HT1080 (cell line): Measurements from ENCODE around the gene PGA5. TPM values are rescaled to one million over a fixed set of nuclear protein-coding genes. Genes with fewer than 3 reads are reported as not detected.
A peak's percentile ranks its signal among the peaks of the same experiment; 100 is the strongest.
"Not testable (repeated sequence)": the region's sequence is repeated elsewhere in the genome, so short reads cannot be mapped to it uniquely, and the experiment has no call there.

Experiments
- DNase-seq: peaks from one replicate; pipeline ENCODE4 v3.0.0-alpha.2; 2015; ENCODE audit warnings: low read depth
- total RNA-seq: library from RNA; depleted of rRNA; stranded (reverse); fragments of >200 nt; shearing (Covaris generic); gene quantifications from 2 replicates; pipeline ENCODE4 v1.2.3, GENCODE V29; 2014

PGA5 gene
- total RNA-seq, 1 experiment from 2014 or later = not detected

DNA sequence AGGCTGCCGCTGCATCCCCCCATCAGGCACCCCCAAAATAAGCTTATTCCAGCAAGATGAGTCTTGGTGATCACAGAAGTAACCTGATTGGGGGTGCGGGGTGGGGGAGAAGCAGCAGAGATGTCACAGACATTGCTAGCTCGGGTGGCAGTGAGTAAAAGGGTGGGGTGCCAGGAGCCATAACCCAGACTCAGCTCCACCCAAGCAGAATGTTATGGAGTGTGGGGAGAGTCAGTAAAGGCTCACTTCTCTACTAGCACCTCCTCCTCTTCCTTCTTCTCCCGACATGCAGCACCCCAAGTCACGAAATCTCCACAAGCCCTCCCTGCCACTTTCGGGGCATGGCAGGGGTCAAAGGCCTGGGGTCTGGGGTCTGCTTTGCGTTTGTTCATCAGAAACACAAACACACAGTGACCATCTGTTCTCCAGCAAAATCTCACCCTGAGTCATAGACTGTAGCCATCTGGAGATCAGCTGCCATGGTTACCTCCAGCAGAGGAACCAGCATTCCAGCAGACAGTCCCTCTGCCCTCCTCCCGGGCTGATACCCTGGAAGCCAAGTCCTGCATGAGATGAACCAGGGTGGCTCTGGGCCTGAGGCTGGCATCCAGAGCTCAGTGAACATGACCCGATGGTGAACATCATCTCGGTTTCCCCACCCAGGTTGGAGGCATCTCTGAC lies 14.4 kb upstream of the PGA5 start:
- DNase-seq = not testable (repeated sequence)

DNA sequence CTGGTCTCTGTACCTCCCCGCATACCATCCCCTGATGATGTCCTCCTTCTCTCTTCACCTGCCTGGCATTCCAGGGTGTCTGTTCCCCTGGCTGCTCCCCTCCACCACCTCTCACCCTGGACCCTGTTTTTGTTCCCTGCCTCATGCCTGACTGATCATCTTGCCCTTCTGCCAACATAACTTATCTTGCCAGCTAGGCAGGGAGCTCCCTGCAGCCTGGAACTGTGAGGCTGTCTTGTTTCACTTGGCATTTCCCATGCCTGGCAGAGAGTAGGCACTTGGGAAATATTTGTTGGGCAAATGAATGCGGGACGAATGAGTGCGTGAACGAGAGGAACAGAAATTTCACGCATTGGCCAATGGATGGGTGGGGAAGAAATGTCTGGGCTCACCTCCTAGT lies 11.5 kb upstream of the PGA5 start:
- not testable (repeated sequence) for DNase-seq

DNA sequence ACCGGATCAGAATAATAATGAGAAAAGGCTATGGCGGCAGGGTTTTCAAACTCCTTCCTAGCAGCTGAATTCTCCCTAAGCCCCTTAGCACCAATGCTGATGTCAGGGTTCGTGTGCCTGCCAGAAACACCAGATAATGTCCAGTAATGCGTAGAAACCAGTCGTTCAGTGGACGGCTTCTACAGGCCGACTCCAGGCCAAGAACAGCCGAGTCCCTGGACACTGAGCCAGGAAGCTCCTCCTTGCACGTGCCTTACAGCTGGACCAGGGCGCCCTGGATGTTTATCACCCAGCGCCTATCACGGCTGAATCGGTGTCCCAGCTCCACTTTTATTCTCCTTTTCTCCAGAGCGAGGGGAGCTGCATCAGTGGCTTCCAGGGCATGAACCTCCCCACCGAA lies 9.9 kb upstream of the PGA5 start:
- DNase-seq = not testable (repeated sequence)

DNA sequence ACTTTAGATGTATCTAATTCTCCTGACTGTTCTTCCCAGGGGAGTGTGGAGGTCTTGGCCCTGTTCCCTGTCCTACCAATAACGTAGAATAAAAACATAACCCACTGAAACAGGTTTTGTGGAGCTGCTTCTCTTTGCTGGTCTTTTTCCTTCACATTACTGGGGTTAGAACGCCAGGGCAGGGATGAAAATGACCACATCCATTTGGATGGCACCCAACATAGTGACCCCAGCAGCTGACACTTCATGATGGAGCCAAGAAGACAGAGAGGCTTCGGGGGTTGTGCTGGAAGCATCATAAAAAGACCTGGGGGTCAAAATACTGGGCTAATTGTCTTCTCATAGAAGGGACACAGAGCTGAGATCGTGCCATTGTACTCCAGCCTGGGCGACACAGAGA lies 9.4 kb upstream of the PGA5 start:
- not testable (repeated sequence) for DNase-seq

DNA sequence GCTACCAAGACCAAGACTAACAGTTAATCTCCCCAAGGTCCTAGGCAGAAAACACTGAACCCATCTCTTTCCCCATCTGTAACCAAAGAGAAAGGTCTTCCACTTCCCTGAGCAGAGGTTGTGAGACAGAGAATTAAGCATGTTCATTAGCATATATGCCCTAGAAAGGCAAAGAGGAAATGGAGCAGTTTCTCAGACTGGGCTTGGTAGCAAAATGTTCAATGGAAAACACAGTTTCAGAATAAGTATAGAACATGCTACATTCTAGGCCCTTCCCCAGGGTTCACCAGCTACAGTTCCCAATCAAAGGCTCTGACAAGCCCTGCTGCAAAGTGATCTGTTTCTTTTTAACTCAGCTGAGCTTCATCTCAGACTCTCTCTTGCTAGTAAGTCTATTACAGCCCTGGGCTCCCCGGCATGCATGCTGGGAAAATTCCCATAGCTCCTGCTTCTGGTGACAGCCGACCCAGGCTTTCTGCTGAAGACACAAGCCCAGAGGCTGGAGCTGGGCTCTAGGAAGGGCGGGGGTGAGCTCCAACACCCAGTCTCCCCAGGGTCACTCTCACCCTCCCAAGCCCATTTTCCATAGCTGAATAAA lies 8.3 kb upstream of the PGA5 start:
- DNase-seq = not testable (repeated sequence)

DNA sequence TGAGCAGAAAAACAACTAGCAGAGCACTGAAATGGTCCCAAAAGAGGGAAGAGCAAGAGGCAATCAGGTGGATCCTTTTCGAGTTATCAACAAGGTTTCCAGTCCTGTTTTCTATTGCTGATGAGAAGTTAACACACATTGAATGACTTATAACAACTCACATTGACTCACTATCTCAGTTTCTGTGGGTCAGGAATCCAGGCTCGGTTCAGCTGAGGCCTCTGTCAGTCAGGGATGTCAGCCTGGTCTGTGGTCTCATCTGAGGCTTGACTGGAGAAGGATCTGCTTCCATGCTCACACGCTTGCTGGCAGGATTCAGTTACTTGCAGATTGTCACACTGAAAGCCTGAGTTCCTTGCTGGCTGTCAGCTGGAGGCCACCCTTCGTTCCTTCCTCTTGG lies 3.8 kb upstream of the PGA5 start:
- DNase-seq = not testable (repeated sequence)

DNA sequence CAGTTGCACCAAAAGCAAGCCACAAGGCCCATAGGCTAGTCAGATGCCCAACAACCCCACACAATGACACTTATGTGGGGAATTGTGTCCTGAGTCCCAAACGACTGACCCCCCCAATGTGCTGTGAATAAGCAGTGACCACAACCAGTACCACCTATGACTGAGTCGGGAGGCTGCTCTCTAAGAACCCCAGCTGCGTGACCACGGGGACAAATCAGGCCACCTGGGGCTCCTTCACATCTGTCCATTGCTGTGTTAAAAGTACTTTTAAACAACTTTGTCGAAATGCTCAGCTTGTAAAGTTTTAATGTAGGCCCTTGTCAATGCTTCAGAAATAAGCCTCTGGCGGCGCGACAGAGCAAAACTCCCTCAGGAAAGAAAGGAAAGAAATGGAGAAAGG lies 687 bp upstream of the PGA5 start:
- not testable (repeated sequence) for DNase-seq

DNA sequence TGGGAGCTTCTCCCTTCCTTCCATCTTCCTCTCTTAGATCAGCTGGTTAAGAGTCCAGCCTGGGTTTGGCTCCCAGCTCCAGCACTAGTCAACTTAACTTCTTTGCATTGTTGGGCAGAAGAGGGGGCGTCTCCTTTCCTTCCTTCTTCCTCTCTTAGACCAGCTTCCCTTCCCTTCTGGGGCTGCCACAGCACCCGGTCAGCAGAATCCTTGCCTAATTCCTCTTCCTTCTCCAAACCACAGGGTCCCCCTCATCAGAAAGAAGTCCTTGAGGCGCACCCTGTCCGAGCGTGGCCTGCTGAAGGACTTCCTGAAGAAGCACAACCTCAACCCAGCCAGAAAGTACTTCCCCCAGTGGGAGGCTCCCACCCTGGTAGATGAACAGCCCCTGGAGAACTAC lies 551 bp downstream of the PGA5 start:
- not testable (repeated sequence) for DNase-seq

DNA sequence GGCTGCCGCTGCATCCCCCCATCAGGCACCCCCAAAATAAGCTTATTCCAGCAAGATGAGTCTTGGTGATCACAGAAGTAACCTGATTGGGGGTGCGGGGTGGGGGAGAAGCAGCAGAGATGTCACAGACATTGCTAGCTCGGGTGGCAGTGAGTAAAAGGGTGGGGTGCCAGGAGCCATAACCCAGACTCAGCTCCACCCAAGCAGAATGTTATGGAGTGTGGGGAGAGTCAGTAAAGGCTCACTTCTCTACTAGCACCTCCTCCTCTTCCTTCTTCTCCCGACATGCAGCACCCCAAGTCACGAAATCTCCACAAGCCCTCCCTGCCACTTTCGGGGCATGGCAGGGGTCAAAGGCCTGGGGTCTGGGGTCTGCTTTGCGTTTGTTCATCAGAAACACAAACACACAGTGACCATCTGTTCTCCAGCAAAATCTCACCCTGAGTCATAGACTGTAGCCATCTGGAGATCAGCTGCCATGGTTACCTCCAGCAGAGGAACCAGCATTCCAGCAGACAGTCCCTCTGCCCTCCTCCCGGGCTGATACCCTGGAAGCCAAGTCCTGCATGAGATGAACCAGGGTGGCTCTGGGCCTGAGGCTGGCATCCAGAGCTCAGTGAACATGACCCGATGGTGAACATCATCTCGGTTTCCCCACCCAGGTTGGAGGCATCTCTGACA lies 4.4 kb downstream of the PGA5 start:
- DNase-seq = not testable (repeated sequence)

DNA sequence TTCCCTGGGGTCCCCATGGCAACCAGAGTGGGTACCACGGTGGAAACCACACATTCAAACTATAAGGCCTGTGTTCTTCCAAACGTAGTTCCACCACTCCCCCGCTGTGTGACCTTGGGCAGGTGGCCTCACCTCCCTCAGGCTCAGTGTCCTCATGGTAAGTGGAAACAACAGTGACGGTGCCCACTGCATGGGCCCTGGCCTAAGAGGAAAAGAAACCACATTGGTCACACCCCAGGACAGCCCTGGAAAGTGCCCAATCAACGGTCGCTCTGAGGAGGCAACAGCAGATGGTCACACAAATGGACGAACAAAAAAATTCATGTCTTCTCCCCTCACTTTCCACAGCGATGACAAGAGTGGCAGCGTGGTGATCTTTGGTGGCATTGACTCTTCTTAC lies 7.1 kb downstream of the PGA5 start:
- DNase-seq = not testable (repeated sequence)

DNA sequence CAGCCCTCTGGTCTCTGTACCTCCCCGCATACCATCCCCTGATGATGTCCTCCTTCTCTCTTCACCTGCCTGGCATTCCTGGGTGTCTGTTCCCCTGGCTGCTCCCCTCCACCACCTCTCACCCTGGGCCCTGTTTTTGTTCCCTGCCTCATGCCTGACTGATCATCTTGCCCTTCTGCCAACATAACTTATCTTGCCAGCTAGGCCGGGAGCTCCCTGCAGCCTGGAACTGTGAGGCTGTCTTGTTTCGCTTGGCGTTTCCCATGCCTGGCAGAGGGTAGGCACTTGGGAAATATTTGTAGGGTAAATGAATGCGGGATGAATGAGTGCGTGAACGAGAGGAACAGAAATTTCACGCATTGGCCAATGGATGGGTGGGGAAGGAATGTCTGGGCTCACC lies 8.2 kb downstream of the PGA5 start:
- DNase-seq = not testable (repeated sequence)

DNA sequence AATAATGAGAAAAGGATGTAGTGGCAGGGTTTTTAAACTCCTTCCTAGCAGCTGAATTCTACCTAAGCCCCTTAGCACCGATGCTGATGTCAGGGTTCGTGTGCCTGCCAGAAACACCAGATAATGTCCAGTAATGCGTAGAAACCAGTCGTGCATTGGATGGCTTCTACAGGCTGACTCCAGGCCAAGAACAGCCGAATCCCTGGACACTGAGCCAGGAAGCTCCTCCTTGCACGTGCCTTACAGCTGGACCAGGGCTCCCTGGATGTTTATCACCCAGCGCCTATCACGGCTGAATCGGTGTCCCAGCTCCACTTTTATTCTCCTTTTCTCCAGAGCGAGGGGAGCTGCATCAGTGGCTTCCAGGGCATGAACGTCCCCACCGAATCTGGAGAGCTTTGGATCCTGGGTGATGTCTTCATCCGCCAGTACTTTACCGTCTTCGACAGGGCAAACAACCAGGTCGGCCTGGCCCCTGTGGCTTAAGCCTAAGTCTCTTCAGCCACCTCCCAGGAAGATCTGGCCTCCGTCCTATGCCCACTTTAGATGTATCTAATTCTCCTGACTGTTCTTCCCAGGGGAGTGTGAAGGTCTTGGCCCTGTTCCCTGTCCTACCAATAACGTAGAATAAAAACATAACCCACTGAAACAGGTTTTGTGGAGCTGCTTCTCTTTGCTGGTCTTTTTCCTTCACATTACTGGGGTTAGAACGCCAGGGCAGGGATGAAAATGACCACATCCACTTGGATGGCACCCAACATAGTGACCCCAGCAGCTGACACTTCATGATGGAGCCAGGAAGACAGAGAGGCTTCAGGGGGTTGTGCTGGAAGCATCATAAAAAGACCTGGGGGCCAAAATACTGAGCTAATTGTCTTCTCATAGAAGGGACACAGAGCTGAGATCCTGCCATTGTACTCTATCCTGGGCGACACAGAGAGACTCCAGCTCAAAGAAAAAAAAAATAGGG lies 10.1 kb downstream of the PGA5 start:
- DNase-seq = not testable (repeated sequence)

DNA sequence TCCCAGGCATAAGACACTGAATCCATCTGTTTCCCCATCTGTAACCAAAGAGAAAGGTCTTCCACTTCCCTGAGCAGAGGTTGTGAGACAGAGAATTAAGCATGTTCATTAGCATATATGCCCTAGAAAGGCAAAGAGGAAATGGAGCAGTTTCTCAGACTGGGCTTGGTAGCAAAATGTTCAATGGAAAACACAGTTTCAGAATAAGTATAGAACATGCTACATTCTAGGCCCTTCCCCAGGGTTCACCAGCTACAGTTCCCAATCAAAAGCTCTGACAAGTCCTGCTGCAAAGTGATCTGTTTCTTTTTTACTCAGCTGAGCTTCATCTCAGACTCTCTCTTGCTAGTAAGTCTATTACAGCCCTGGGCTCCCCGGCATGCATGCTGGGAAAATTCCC lies 11.4 kb downstream of the PGA5 start:
- not testable (repeated sequence) for DNase-seq

DNA sequence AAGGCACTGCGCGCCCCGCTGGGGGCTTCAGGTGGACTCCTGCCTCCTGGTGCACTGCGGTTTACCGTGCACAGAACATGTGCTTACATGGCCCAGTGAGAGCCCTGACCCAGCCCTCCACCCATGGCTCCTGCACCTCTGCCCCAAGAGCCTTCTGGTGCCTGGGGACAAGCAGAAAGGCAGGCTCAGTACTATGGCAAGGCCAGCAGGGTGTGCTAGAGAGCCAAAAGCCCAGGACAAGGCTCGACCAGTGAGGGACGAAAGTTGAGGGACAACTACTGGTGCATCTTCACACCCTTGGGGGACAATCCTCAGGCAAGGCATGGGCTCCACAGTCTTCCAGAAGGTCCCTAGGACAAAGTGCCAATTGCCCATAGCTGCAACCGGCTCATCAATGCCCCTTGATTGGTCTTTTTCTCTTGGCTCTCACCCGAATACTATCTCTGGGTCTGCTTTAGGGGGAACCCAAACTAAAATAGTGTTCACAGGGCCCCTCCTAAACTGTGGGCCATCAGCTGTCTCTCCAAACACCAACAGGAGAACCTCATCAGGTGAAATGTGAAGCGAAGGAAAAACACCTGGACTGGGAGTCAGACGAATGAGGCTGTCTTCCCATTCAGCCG lies 13.5 kb downstream of the PGA5 start:
- DNase-seq = peak; percentile 56

DNA sequence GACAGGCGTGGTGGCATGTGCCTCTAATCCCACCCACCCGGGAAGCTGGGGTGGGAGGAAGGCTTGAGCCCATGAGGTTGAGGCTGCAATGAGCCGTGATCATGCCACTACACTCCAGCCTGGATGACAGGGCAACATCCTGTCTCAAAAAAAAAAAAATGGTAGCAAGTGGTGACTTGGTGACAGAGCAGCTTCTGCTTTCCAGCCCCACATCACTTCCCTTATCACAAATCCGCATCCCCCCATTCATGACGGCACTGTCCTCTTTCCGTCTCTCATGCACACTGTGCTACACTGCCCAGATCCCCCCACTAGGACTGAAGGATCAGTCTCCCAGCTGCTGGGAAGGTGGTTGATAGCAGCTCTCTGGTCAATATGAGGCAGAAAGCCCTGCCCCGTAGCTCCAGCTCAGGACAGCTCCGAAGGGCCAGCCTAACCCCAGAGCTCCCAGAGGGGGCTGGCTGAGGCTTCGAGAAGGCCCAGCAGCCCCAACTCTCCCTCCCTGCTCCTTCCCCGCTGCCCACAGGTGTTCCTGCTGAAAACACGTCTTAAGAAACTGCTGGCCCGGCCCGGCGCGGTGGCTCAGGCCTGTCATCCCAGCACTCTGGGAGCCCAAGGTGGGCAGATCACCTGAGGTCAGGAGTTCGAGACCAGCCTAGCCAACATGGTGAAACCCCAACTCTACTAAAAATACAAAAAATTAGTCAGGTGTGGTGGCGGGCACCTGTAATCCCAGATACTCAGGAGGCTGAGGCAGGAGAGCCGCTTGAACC lies 15.9 kb downstream of the PGA5 start:
- DNase-seq = no peak

DNA sequence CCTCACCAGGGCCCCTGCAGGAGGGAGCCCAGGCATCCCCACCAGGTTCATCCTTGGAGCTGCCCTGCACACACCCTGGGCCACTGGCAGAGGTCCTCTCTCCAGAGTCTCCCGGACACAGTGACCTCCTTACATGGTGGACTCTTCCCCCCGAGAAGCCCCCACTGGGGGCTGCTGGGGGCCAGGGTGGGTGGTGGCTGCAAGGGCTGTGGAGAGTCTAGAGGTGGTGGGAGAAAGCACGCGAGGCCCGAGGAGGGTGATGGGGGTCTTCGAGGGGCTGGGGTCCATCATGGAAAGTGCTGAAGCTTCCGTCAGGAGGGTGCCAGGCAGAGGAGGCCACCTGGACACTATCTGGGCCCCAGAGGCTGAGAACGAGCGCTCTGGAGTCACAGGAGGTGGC lies 17.6 kb downstream of the PGA5 start:
- DNase-seq = no peak

DNA sequence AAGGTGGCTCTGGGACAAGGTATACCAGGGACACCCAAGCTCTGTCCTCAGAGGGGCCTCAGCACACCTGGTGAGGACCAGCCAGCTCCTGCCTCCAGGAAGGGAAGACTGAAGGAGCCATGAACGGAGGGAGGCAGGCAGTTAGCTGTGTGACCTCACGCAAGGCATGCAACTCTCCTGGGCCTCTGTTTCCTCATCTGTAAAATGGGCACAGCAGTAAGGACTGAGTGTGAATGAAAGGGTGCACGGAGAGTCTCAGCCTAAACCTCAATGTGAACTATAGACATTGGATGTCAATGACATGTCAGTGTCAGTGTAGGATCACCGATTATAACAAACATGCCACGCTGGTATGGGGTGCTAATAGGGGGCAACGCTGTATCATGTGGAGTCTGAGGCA lies 18.4 kb downstream of the PGA5 start:
- no peak for DNase-seq

DNA sequence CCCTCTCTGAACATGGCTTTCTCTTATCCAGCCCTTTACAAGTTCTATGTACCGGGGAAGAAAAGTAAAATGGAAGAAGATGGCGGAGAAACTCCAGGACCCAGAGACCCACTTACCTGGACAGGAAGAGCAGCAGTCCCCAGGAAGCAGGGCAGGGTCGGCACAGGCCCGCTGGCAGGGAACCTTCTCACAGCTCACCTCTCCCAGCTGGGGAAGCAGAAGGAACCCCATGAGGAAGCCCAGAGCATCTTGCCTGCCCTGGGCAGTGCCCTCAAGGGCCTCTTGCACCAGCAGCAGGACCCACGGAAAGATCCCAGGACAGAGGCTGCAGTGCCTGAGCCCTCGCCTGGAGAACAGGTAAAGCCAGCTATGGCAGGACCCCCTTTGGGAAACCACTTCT lies 23.4 kb downstream of the PGA5 start:
- no peak for DNase-seq

DNA sequence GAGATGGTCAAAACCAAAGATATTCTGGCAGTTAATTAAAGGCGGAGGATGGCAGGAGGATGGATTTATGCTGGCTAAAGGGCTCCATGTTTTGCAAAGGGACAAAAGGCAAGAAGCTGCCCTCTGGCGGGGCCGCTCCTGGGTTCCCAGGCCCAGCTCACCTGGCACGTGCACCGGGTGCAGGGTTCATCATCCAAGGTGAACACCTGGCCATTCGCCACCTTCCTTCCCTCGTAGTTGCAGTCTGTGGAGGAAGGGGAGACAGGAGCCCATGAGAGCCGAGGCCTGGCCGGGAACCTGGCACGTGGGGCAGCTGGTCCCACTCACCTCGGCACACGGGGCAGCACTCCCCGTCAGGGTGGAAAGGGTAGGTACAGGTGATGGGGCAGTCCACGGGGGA lies 23.8 kb downstream of the PGA5 start:
- no peak for DNase-seq

DNA sequence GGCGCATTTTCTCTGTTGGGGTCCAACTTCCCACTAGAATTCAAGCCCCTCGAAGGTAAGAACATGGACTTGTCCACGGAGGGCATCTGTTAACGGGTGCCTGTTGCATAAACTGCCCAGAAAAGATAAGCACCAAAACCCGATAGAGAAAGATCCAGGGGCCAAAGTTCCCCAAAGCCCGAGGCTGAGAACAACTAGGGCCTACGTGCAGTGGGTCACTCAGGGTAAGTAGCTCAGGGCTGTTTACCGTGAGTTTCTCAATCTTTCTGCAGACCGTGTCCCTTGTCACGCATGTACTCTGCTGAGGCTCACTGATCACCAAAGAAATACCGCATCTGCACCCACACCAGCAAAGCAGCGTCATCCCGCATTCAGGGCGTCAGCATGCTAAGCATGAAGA lies 24.4 kb downstream of the PGA5 start:
- no peak for DNase-seq
